ENCODE results near the gene FBXL15.

Gene FBXL15

DNA sequence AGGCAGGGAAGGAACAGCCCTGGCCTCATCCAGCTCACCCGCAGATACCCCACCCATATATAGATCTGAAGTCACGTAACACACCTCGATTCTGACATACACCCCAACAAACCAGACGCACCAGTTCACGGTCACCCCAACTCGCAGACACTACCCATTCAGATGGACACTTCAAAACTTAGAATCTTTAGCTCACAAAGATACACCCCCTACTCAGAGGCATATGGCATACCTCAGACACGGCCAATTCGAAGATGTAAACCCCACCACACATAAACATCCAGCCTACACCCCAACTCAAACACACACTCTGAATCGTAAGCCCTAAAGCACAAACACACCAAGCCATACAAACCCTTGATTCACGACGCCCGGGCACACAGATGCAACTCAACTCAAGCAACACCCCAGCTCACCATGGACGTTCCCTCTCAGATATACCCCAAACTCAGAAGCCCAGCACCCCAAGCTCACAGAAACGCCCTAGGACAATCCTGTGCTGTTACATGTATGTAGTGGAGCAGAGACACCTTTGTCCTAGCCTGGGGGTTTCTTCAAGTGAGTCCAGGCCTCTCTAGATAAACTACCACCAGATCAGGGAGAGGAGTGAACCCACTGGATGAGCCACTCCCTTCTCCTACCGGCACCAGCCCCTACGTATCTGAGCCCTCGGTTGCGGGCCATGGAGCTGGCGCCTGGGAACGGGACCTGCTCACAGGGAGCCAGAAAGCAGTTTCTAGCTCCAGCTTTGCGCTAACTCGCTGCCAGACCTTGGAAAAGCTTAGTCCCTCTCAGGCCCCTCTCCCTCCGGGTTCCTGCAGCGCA, 10.8 kb upstream of the FBXL15 start:
- no peak for DNase-seq (ENCODE audit: low read depth, low spot score)
- no peak overlapping the region for H3K27ac ChIP-seq

DNA sequence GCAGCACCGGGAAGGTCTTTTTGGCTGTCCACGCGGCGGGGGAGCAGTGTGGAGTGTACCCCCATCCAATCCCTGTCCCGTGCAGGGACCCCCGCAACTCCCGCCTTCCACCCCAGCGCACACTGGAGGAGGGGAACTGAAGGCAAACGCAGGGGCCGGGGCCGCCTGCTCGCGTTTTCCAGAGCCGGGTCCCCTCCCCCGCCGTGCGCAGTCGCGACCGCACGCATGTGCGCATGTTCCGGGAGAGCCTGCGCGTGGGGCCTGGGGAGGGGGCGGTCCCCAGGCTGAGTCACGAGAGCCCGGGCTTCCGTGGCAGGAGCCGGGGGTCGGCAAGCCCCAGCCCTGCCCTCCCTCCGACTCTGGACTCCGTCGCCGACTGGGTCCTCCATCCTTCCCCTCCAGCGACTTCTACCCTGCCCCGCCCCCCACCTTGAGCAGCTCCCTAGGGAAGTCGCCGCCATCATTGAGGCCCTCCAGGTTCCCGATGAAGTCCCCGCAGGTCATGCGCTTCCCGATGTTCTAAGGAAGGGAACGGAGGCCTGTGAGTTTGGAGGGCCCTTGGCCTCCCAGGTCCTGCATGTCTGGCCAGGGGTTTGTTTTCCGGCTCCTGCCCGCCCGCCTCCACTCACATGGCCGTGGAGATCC, 10.1 kb upstream of the FBXL15 start:
- H3K27ac ChIP-seq = no peak overlapping the region
- no peak for DNase-seq (ENCODE audit: low read depth, low spot score)

- no peak for DNase-seq (ENCODE audit: low read depth, low spot score)
- no peak overlapping the region for H3K27ac ChIP-seq
Observed at GRCh38 chr10:102411341-102412255, 9.0 kb upstream of the FBXL15 start.

DNA sequence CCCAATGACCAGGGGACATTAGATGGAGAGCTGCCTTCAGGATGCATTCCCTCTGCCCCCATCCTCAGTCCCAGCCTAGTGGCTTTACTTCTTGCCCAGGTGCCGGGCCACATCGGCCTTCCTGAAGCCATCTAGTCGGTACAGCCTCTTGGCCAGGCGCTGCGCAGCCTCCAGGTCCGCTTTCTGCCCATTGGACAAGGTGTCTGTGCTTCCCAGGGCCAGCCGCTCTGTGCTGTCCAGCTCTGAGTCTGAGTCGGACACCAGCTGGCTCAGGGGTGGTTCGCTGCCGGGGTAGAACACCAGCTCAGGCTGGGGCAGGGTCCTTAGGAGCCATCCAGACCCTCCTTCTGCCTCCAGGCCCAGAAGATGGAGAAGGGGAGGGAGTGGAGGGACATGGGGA, 8.3 kb upstream of the FBXL15 start:
- H3K27ac ChIP-seq = no peak overlapping the region
- DNase-seq (ENCODE audit: low read depth, low spot score) = no peak

- DNase-seq (ENCODE audit: low read depth, low spot score) = no peak
- H3K27ac ChIP-seq = no peak overlapping the region
Observed at GRCh38 chr10:102413053-102413705, 7.5 kb upstream of the FBXL15 start.

GRCh38 chr10:102413806-102414561, 6.7 kb upstream of the FBXL15 start:
- DNase-seq (ENCODE audit: low read depth, low spot score) = no peak
- no peak overlapping the region for H3K27ac ChIP-seq

DNA sequence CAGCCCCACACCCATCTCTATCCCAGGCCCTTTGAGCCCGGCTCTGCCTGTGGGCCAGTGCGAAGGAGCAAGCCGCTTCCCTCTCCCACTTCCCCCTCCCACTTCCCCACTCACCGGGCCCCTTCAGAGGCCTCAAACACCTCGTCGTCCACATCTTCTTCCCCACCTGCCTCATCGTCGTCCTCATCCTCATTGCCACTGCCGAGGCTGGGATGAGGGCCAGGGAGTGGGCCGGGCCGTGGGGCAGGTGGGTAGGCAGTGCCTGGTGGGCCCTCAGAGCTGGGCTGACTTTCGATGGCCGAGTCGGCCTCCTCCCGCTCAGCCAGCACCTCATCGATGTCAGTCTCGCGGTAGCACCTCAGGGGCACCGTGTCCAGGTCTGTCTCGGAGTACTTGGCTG, 5.9 kb upstream of the FBXL15 start:
- H3K27ac ChIP-seq = no peak overlapping the region
- DNase-seq (ENCODE audit: low read depth, low spot score) = no peak

GRCh38 chr10:102416283-102416682, 4.4 kb upstream of the FBXL15 start:
- no peak for DNase-seq (ENCODE audit: low read depth, low spot score)
- H3K27ac ChIP-seq = no peak overlapping the region

GRCh38 chr10:102416695-102417094, 3.9 kb upstream of the FBXL15 start:
- no peak for DNase-seq (ENCODE audit: low read depth, low spot score)
- no peak overlapping the region for H3K27ac ChIP-seq

DNA sequence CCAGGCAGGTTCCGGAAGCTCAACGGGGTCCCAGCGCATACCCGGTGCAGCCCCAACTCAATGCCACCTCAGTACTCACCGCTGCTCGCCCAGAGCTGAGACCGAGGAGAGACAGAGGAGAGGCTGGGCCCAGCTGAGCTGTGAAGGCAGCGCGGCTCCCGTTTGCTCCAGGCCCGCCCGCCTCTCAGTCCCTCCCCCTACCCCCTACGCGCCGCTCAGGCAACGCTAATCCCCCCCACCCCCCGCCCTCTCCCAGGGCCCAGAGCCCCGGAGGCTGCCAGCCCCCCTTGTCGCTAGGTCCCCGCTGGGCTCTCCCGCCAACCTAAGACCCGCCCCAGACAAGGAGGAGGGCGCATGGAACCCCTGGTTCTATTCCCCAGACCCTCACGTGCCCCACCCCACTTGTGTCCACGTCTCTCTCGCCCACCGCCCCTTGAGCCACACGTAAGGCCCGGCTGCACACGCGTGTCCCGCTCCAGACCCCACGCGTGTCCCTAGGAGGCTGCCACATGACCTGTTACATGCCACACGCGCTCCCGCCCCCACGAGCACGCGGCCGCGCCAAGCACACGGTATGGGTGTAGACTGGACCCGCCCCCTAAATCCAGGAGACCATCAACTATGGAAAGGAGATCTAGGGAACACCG, 1.9 kb upstream of the FBXL15 start, which contains the start of gene PSD:
TSS of gene PSD (minus strand) at position 164 of the 647 bp plus-strand sequence. CDS start 1,747 bp downstream, outside the sequence.
- H3K27ac ChIP-seq = no peak within 1 kb of the TSS
- DNase-seq (ENCODE audit: low read depth, low spot score) = no peak

- peak overlapping the region; percentile 87 for H3K27ac ChIP-seq
- no peak for DNase-seq (ENCODE audit: low read depth, low spot score)
Observed at GRCh38 chr10:102419269-102420180, 1.1 kb upstream of the FBXL15 start.

GRCh38 chr10:102420181-102420713, 389 bp upstream of the FBXL15 start:
- peak overlapping the region; percentile 87 for H3K27ac ChIP-seq
- no peak for DNase-seq (ENCODE audit: low read depth, low spot score)

DNA sequence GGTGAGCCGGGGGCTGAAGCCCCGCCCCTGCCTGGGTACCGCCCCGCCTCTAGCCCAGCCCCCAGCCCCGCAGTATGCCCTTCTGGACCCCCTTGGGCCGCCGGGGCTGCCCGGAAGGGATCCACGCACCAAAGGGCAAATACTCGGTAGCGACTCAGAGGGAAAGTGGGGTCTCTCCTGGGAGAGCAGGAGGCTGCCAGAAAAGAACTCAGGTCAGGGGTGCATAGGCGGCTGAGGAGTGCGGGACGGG, 796 bp downstream of the FBXL15 start:
- DNase-seq (ENCODE audit: low read depth, low spot score) = no peak
- H3K27ac ChIP-seq = peak overlapping the region; percentile 87

GRCh38 chr10:102421757-102422512, 1.3 kb downstream of the FBXL15 start:
- DNase-seq (ENCODE audit: low read depth, low spot score) = no peak
- peak overlapping the region; percentile 87 for H3K27ac ChIP-seq

- peak overlapping the region; percentile 87 for H3K27ac ChIP-seq
- DNase-seq (ENCODE audit: low read depth, low spot score) = peak; percentile 20
Observed at GRCh38 chr10:102422545-102423129, 2.0 kb downstream of the FBXL15 start.

DNA sequence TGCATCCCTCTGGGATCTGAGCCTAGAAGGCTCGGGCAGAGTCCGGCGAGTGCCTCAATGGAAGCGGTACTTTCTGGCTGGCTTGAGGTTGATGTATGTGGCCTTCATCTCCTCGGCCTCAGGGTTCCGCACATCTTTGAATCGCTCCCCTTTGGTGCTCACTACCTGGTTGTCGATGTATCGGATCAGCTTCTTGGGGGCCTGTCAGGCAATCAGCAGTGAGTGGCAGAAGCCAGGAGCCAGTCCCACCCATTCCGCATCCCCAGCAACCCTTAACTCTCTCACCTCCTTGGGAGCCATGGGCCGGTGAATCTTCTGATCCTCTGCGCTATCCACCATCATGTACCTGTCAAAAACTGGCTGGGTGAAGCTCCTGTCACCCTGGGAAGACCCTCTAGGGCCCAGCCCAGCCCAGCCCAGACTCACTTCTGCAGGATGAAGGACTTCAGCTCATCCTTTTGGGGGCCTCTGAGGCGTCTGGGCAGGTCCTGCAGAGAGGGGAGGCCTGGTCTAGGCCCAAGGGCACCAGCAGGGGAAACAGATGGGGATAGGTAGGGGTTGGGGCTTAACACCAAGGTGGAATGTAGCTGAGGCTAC, 2.8 kb downstream of the FBXL15 start:
- DNase-seq (ENCODE audit: low read depth, low spot score) = no peak
- no peak overlapping the region for H3K27ac ChIP-seq

DNA sequence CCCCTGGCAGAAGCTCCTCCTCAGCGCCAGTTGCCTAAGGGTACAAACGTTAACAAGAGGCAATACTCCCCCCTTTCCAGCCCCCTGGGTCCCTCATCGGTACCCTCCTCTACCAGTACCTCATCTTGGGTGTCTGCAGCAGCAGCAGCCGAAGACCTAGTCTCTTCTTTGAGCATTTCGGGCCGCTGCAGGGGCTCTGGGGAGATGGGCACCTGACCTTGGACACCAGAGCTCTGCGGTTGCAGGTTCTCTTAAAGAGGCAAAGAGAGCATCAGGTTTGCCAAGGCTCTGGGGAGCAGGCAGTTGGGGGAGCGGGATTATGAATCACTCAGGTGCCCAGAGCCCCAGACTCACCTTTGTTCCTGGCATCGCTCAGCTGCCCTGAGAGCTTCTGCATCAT, 3.5 kb downstream of the FBXL15 start:
- H3K27ac ChIP-seq = no peak overlapping the region
- DNase-seq (ENCODE audit: low read depth, low spot score) = no peak

Data from epithelial cell of prostate (primary cell).